ENCODE measurements around the gene TMEM221.

TMEM221 gene

DNA sequence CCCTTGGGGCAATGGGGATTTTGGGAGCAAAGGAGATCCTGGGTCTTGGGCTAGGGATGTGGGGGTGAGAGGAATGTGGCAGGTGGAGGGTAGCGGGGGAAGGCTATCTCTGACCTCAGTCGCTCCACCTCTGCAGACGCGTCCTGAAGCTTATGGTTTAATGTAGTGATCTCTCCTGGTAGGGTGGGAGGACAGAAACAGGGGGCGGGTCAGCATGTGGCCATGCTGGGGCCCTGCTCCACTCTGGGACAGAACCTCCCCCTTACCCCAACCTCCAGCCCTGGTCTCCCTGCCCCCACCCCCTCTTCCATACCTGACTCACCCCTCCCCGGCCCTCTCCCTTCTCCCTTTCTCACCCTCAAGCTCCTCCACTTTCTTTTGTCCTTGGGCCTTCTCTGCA is 44.5 kb downstream of the TMEM221 start:
- DNase-seq = no peak

DNA sequence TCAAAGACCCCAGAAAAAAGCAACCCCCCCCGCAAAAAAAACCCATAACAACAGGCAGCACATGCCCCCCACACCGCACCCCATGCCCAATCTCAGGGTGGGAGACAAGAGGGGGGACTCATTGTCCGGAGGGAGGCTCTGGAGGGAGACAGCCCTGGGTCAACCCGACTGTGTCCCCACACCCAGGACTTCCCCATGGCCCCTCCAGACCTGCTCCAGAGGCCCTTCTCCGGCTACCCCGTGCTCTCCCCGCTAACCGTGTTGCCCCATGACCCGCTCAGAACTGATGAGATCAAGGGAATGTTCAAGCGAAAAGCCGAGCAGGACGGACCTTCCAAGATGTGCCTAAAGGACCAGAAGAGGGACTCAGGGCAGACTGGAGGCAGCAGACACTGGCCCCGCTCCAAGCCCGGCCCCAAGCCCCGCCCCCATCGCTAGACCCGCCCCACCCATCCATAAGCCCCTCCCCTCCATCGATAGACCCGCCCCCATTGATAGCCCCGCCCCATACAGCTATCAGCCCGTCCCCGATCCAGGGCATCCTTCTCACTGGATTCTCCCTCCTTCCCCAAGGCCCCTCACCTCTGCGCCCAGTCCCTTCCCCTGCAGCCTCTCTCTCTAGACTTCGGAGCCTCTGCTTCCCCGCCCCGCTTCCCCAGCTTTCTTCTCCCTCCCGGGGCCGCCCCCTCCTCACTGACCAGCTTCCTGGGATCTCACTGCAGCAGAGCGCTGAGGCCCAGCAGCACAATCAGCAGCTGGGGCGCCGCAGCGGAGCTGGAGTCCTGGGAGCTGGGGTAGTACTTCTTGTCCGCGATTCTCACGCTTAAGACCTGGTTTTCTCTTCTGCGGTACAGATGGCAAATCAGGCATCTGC is 45.2 kb downstream of the TMEM221 start:
- DNase-seq = no peak

DNA sequence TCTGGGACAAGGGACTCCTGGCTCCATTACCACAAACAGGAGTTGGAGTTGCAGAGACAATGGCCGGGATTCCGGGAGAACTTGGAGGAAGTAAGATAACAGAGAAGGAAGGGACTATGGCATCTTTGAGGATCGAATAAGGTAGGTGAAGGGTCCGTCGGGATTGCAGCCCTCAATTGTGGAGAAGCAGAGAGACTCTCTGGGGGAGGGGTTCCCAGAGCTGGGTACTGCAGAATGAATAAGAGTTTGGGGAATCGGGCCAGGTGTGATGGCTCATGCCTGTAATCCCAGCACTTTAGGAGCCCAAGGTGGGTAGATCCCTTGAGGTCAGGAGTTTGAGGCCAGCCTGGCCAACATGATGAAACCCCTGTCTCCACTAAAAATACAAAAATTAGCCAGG is 46.8 kb downstream of the TMEM221 start:
- DNase-seq = no peak

DNA sequence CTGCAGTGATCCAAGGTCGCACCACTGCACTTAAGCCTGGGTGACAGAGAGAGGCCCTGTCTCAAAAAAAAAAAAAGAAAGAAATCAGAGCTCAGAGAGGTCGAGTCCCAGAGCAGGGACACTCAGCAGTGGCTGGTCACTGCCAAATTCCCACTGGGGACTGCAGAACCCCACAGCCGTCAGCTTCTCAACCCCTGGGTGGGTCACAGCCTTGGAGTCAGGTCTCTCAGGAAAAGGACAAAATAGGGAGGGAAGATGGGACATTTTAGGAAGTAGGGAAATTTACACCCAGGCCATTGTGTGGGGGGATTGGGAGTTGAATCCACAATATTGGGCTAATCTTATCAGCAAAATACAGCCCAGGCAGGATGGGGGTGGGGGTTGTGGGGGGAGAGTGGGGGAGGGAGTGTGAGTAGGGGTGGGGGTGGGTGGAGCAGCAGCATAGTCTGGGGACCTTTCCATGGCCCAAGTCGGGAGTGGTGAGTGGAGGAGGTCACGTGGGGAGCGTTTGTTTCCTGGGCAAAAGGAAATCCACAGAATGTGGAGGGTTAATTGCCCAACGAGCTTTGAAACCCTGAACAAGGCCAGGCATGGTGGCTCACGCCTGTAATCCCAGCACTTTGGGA is 49.5 kb downstream of the TMEM221 start:
- no peak for DNase-seq

DNA sequence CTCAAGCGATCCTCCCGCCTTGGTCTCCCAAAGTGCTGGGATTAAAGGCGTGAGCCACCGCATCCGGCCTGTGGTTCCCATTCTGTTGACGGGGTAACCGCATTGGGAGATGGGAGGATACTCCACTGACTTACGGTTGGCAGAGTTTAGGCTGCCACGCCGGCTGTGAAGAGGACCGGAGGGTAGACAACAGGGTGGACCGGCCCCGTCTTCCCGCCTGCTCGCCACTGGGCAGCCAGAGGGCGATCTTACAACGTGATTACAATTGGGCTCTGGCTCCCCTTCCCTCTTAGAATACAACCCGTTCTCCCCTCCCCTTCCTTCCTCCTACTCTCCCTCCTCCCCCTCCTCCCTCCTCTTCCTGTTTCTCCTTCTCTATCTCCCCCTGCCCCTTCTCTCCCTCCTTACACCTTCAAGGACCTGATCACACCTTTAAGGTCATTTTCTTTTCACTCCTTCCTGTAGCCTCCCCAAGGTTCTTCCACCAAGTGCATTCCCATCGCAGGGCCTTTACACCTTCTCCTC is 53.5 kb downstream of the TMEM221 start:
- DNase-seq = no peak

DNA sequence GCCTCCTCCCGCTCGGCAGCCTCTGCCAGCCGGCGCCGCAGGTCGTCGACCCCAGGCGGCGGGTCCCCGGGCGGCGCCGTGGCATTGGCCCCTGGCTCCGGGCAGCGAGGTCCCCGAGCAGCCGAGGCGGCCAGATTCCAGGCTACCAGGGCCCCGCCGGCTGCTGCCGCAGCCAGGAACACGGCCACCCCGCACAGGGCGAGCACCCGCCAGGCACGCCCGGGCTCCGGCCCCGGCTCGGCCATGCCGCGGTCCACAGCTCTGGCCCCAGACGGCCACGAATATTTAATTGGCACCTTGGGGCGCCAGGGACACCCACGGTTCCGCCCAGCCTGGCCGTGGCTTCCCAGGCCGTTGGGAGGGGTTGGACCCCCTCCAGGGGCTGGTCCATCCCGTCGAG is 54.6 kb downstream of the TMEM221 start, which contains the start of gene CCDC194:
CCDC194 (minus strand) TSS at position 283 of the 400 bp plus-strand sequence; CDS start at position 245, 38 bp downstream.
- DNase-seq = no peak

DNA sequence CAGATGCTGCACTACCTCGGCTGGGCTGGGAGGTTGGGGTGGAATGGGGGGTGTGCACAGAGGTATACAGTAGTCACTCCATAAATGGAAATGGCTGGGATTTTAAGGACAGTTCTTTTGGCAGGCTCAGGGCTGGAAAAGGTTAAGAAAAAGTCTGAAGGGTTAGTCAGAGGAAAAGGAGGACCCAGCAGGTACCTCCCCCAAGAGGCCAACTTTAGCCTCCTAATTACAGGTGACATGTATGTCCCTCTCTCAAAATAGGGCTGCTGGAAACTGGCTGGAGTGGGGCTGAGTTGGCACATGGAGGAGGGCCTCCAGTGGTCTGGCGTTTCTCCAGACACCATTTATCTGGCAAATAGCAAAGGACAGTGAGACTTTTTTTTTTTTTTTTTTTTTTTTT is 55.5 kb downstream of the TMEM221 start:
- DNase-seq = no peak

DNA sequence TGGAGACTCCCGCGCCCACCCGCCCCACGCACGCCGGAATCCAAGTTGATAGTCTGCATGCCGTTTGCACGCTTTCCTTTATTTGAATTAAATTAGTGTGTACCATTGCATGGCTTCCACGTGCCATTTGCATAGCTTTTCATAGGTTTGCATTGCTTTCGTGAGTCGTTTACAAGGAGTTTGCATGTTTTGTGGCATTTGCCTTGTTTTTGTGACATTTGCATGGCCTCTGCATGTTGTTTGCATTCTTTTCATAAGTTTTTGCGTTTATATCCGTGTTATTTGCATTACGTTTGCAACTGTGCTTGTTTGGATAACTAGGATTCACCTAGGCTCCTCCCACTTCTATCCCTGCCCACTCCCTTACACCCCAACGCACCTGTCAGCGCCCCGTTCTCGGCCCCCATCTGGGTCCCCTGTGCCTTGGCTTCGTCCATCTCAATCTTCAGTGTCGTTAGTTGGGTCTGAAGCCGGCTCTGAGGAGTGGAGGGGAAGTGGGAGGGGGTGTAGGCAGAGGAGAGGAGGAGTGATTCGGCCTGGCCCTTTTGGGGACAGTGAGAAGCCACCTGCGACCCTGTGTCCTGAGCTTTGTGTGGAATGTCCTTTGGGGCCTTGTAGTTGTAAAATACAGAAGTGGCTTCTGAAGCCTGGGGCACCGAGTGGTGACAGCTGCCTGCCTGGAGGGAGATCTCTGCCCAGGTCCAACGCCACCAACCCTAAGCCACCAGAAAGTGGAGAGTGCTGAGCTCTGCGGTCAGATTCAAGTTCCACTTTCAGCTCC is 56.9 kb downstream of the TMEM221 start:
- DNase-seq = no peak

DNA sequence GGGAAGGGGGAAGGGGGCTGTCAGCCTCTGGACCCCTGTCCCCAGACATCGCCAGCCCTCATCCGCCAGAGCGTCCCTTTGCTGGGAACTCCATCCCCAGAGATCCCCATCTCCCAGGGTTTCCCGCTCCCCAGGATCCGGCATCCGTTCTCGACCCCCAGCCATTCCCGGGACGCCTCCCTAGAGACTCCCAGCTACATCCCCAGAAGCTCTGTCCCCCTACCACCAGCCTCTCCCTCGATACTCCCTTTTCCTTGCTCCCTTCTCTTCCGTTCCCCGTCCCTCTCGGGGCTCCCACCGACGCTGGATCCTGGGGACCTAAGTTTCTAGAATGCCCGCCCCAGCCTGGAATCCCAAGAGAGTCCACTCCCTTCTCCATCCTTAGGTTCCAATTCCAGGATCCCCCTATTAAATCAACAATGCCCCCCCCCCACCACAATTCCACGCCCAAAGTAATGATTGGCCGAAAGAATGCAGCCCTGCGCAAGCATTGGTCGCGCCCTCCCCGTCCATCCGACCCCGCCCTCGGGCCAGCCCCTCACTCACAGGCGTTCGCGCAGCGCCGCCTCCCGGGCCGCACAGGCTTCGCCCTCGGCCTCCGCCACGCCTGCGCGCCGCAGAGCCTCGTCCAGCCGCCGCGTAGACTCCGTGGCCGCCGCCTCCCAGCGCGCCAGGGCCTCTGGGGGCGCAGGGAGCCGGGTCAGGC is 57.6 kb downstream of the TMEM221 start:
- peak; percentile 87 for DNase-seq

DNA sequence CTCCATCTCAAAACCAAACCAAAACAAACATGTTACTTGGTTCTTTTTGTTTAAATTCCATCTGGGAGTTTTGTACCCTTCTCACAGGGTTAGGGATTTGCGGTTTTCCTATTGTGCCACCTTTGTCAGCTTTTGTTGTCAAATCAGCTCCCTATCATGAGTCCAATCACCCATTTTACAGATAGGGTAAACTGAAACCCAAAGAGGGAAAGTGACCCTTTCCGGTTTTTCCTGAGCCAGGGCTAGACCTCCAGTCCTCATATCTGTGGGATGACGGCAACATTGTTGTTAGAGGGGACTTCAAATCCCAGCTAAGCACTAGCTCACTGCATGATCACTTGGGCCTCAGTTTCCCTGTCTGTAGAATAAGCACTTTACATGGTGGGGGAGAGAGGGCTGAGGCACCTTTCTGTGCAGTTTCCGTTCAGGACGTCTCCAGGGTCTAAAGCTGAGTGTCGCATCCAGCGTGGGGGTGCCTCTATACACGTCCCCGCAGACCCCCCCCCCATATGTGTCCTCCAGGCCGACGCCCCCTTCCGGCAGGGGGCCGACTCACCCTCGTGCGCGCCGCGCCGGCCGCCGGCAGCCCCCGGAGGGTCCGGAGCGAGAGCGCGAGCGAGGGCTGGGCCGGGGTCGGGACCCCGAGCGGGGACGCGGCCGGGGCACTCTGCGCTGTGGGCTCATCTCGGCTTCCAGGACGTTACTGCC is 58.4 kb downstream of the TMEM221 start:
- DNase-seq = no peak

DNA sequence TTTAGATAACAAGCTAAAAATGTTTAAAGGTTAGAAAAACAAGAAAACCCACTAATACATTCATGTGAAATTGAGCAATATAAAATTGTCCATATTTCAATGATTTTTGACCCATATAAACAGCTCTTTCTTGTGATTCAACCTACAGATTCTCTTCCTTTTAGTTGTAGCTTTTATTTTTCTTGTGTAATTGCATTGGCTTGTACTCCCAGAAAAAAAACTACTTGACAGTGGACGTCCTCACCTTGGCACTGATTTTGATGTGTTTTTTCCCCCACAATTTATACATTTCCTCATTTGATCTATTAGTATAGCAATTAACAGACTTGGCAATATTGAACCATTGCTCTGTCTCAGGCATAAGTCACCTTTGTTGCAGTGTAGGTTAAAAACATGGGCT is 59.2 kb downstream of the TMEM221 start:
- DNase-seq = no peak

DNA sequence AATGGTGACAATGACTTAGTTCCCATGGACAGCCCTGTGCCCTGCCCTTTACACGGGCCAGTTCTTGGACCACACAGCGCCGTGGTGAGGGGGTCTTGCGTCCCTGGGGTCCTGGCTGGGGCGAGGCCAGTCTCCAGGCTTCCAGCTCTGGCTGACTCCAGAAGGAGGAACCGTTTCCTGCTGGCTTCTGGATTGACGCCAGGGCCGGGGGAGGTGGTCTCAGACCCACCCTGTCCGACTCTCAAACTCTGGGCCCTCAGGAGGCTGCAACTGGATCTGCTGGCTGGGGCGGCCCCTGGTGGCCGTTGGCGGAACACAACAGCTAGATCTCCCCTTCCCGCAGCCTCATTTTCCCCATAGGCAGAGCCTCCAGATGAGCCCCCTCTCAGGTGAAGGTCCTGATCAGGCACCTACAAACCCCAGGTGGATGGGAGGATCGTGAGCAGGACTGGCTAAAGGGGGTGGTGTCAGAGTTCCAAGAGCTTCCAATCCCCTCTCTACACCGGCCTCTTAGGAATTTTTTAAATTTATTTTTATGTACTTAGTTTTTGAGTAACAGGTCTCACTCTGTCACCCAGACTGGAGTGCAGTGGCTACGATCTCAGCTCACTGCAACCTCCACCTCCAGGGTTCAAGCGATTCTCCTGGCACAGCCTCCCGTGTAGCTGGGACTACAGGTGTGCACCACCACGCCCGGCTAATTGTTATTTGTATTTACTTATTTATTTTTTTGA is 62.4 kb downstream of the TMEM221 start:
- no peak for DNase-seq

Measured in NCI-H1436 (cell line).